Stimulated activated naive CD8-positive, alpha-beta T cell treated with anti-CD3 and anti-CD28 coated beads, Interleukin-15, Interleukin-2, amounts not matched to agents 100 ng/mL and 50 ng/mL, for 24 hours (primary cell): Measurements from ENCODE around the gene CKMT1B.
A peak's percentile ranks its signal among the peaks of the same experiment; 100 is the strongest.
"Not testable (repeated sequence)": the region's sequence is repeated elsewhere in the genome, so short reads cannot be mapped to it uniquely, and the experiment has no call there.

Experiments used
- H3K27ac Mint-ChIP-seq: one replicate; pipeline ENCODE4 v1.8.0; 2021; ENCODE audit warnings: mild to moderate bottlenecking, mixed read lengths
- H3K27me3 Mint-ChIP-seq: one replicate; pipeline ENCODE4 v1.8.0; 2021; ENCODE audit warnings: mixed read lengths
- H3K36me3 Mint-ChIP-seq: one replicate; pipeline ENCODE4 v1.8.0; 2021; ENCODE audit warnings: low read depth, mixed read lengths
- H3K4me1 Mint-ChIP-seq: one replicate; pipeline ENCODE4 v1.8.0; 2021; ENCODE audit warnings: low read depth, mixed read lengths
- H3K4me3 Mint-ChIP-seq: one replicate; pipeline ENCODE4 v1.8.0; 2021; ENCODE audit warnings: mild to moderate bottlenecking, mixed read lengths
- H3K9me3 Mint-ChIP-seq: one replicate; pipeline ENCODE4 v1.8.0; 2021; ENCODE audit warnings: mixed read lengths

The CKMT1B gene

GRCh38 chr15:43602233-43602632 lies 8.4 kb downstream of the CKMT1B start:
- H3K36me3 Mint-ChIP-seq, H3K27ac Mint-ChIP-seq, H3K4me3 Mint-ChIP-seq, H3K4me1 Mint-ChIP-seq, H3K9me3 Mint-ChIP-seq: not testable (repeated sequence)
- H3K27me3 Mint-ChIP-seq = peaks cover 34% of the 10 kb centered on the region

GRCh38 chr15:43617750-43618149 lies 23.9 kb downstream of the CKMT1B start:
- not testable (repeated sequence) for H3K36me3 Mint-ChIP-seq, H3K4me1 Mint-ChIP-seq, H3K4me3 Mint-ChIP-seq, H3K27ac Mint-ChIP-seq, H3K9me3 Mint-ChIP-seq, H3K27me3 Mint-ChIP-seq

- not testable (repeated sequence) for H3K9me3 Mint-ChIP-seq, H3K4me3 Mint-ChIP-seq, H3K36me3 Mint-ChIP-seq, H3K4me1 Mint-ChIP-seq, H3K27ac Mint-ChIP-seq, H3K27me3 Mint-ChIP-seq
Measured at GRCh38 chr15:43618700-43619099, 24.9 kb downstream of the CKMT1B start, which contains the start of gene STRC. STRC (minus strand) TSS chr15:43618800; CDS start chr15:43618722, 78 bp downstream.

GRCh38 chr15:43622068-43622799 lies 28.4 kb downstream of the CKMT1B start:
- H3K27me3 Mint-ChIP-seq, H3K4me1 Mint-ChIP-seq, H3K36me3 Mint-ChIP-seq, H3K27ac Mint-ChIP-seq, H3K9me3 Mint-ChIP-seq, H3K4me3 Mint-ChIP-seq: not testable (repeated sequence)

GRCh38 chr15:43625106-43625505 lies 31.3 kb downstream of the CKMT1B start:
- no peak overlapping the region for H3K4me3 Mint-ChIP-seq
- H3K9me3 Mint-ChIP-seq = no peaks in the 10 kb centered on the region
- no peak overlapping the region for H3K27ac Mint-ChIP-seq
- H3K27me3 Mint-ChIP-seq = peaks cover 2% of the 10 kb centered on the region
- no peaks in the 10 kb centered on the region for H3K36me3 Mint-ChIP-seq
- H3K4me1 Mint-ChIP-seq = no peaks in the 10 kb centered on the region

- not testable (repeated sequence) for H3K27me3 Mint-ChIP-seq, H3K4me3 Mint-ChIP-seq, H3K4me1 Mint-ChIP-seq, H3K36me3 Mint-ChIP-seq, H3K9me3 Mint-ChIP-seq, H3K27ac Mint-ChIP-seq
Measured at GRCh38 chr15:43626937-43627336, 33.1 kb downstream of the CKMT1B start.

GRCh38 chr15:43638464-43639204 lies 44.8 kb downstream of the CKMT1B start:
- H3K4me1 Mint-ChIP-seq = not testable (repeated sequence)
- H3K27ac Mint-ChIP-seq = peak overlapping the region; percentile 75

More at GRCh38 chr15:43638464-43639204, 44.8 kb downstream of the CKMT1B start:
- H3K36me3 Mint-ChIP-seq, H3K9me3 Mint-ChIP-seq, H3K27me3 Mint-ChIP-seq, H3K4me3 Mint-ChIP-seq: not testable (repeated sequence)
